NCI-H2196 (cell line): ENCODE data around the gene CCNDBP1.

Source experiments
- DNase-seq: peaks from one replicate; lab custom pipeline; 2025; ENCODE audit not compliant: unreplicated experiment; lab: John Stamatoyannopoulos, UW

The CCNDBP1 gene

DNA sequence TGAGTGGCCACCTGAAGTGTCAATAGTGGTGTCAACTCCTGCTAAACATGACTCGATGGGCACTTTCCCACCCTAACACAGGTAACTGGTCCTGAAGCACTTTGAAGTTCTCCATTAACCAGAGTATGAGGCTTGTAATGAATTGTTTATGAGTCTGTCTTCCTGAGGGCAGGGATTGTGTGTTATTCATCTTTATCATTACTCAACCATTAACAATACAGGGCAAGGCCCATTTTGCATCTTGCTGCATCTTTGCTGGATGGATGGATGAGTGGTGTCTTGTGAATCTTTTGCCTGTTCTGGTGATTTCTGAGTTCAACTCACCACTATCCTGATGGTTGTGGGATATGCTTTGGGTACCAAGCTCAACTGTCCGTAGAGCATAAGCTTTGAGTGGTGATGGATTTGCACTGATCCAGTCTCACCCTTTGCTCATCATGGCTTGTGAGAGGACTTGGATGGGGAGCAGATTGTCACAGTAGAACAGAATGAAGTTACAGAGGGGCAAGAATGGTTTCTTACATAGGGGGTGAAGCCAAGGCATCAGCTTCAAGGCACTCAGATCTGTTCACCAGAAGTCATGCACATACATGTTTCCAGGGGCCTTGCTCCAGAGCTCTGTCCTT lies 57.9 kb downstream of the CCNDBP1 start:
- DNase-seq = no peak

DNA sequence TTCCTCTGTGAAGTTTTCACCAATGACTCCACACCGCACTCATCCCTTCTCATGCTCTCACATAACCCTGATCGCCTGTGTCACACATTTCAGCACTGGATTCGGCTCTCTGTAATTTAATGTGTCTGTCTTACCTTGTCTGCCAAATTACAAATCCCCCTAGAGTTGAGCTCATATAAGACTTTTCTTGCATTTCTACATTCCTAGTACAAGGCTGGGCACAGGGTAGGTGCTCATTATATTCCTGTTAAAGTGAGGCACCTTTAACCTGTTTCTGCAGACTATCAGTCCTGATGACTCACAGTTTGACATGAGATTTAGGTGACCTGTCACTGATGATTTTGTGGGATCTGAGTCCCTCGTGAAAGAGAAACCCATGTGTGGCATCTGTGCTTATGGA lies 58.9 kb downstream of the CCNDBP1 start:
- DNase-seq = no peak

DNA sequence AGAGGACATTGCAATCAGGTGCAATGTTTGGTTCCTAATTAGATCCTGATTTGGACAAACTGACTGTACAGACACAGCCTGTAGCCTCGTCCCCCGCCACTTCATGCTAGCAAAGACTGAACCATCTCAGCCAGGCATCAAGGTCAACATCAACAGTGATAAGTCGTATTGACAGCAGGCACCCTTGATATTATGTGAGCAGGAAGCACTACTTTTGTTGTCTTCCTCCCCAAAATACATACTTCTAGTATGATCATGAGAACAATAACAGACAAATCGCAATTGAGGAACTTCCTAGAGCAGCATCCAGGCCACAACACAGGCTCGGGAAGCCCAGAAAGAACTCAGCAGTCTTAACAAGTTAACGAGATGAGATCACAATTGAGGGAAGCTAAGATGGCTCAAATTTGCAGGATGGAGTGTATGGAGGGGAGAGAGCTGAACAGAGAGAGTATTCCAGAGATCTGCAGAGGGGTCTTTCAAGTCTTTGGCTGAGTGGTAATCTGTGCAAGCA lies 61.1 kb downstream of the CCNDBP1 start:
- no peak for DNase-seq
